NB4 (cell line): ENCODE data around the gene PCSK2.

Experiments
- POLR2A ChIP-seq: IDR thresholded peaks from 2 replicates; pipeline ENCODE4 v1.6.1; 2011; ENCODE audit warnings: mild to moderate bottlenecking; ENCODE audit not compliant: insufficient read length; ENCODE audit errors: extremely low read depth
- TF ChIP-seq, protein P1 (sequence below): IDR thresholded peaks from one replicate; pipeline ENCODE4 v1.5.1; 2012; ENCODE audit warnings: low read depth, low read length
- TF ChIP-seq, protein P2 (sequence below): IDR thresholded peaks from 2 replicates; pipeline ENCODE4 v1.6.1; 2011; ENCODE audit warnings: low read depth, low read length

GRCh38 chr20:17490501-17490900 is 263.7 kb downstream of the PCSK2 start:
- TF ChIP-seq POLR2A, result no peak
- TF ChIP-seq, protein P1, sequence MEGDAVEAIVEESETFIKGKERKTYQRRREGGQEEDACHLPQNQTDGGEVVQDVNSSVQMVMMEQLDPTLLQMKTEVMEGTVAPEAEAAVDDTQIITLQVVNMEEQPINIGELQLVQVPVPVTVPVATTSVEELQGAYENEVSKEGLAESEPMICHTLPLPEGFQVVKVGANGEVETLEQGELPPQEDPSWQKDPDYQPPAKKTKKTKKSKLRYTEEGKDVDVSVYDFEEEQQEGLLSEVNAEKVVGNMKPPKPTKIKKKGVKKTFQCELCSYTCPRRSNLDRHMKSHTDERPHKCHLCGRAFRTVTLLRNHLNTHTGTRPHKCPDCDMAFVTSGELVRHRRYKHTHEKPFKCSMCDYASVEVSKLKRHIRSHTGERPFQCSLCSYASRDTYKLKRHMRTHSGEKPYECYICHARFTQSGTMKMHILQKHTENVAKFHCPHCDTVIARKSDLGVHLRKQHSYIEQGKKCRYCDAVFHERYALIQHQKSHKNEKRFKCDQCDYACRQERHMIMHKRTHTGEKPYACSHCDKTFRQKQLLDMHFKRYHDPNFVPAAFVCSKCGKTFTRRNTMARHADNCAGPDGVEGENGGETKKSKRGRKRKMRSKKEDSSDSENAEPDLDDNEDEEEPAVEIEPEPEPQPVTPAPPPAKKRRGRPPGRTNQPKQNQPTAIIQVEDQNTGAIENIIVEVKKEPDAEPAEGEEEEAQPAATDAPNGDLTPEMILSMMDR, result no peak
- TF ChIP-seq, protein P2, sequence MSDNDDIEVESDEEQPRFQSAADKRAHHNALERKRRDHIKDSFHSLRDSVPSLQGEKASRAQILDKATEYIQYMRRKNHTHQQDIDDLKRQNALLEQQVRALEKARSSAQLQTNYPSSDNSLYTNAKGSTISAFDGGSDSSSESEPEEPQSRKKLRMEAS, result no peak
